Right ventricle myocardium superior (tissue), 1 donor: ENCODE data around the gene ABCC8. TPM values are rescaled to one million over a fixed set of nuclear protein-coding genes. Genes with fewer than 3 reads are reported as not detected.

Source experiments
- ATAC-seq: fragments of 200-7000 bp; cut with Tn5 transposase; one replicate; pipeline ENCODE4 v1.9.1; 2020; ENCODE audit warnings: mild to moderate bottlenecking; ENCODE audit not compliant: poor library complexity
- DNase-seq: peaks from one replicate; pipeline ENCODE4 v3.0.0-alpha.2; 2020
- intact Hi-C: fragments of 100-400 bp; cut with DNase I; formaldehyde crosslinking; loops from one replicate; pipeline ENCODE4 v1.11.2; 2022
- total RNA-seq: library from RNA; stranded (reverse); fragmentation: NEBNext Ultra II Directional; extraction: Animal tissue kit (Norgen Biotek cat#: 25700); gene quantifications from one replicate; pipeline ENCODE4 v1.2.1, GENCODE V29; 2021
- donor health status: DM: no; HTN: yes; CAD: no; lungs with severe emphysema.

ABCC8 gene
- total RNA-seq, 1 donor from 2014 or later, result 0.91 TPM

- intact Hi-C loops, result no loop called here
- no peak for ATAC-seq
- no peak for DNase-seq
These were observed 125.5 kb downstream of the ABCC8 start for GRCh38 chr11:17351172-17351509.

GRCh38 chr11:17350455-17351171, 126.0 kb downstream of the ABCC8 start:
- ATAC-seq, result no peak
- intact Hi-C loops, result no loop called here
- no peak for DNase-seq

- intact Hi-C loops, result no loop called here
- no peak for DNase-seq
- ATAC-seq, result no peak
These were observed 129.0 kb downstream of the ABCC8 start for GRCh38 chr11:17347676-17348075.

GRCh38 chr11:17343907-17344306, 132.7 kb downstream of the ABCC8 start:
- intact Hi-C loops, result no loop called here
- DNase-seq, result no peak
- no peak for ATAC-seq

- no peak for ATAC-seq
- intact Hi-C loops, result no loop called here
- DNase-seq, result no peak
These were observed 133.4 kb downstream of the ABCC8 start for GRCh38 chr11:17343257-17343656.

Other genes with a start within 250 kb of the ABCC8 start
- gene NUCB2, start 200.1 kb downstream of the ABCC8 start, total RNA-seq, result 99.7 TPM
- 0.56 TPM for gene NCR3LG1, start 125.0 kb downstream of the ABCC8 start, total RNA-seq
- gene KCNJ11, start 88.2 kb downstream of the ABCC8 start, total RNA-seq, result 27.7 TPM
- gene USH1C, start 67.6 kb upstream of the ABCC8 start, total RNA-seq, result 0.78 TPM
- gene OTOG, start 70.4 kb upstream of the ABCC8 start, total RNA-seq, result not detected
- not detected for gene MYOD1, start 242.7 kb upstream of the ABCC8 start, total RNA-seq